GM18505 (cell line): Measurements from ENCODE around the gene MEGF8.
A peak's percentile ranks its signal among the peaks of the same experiment; 100 is the strongest.

Source experiments
- ATAC-seq: cut with Tn5 transposase; IDR thresholded peaks from one replicate; pipeline ENCODE4 v1.9.1; 2021; ENCODE audit not compliant: unreplicated experiment
- POLR2A ChIP-seq: IDR thresholded peaks from 4 replicates; pipeline ENCODE4 v1.6.1; 2011; ENCODE audit warnings: borderline replicate concordance; ENCODE audit not compliant: insufficient read depth, insufficient read length; ENCODE audit errors: extremely low read depth

MEGF8 gene, protein sequence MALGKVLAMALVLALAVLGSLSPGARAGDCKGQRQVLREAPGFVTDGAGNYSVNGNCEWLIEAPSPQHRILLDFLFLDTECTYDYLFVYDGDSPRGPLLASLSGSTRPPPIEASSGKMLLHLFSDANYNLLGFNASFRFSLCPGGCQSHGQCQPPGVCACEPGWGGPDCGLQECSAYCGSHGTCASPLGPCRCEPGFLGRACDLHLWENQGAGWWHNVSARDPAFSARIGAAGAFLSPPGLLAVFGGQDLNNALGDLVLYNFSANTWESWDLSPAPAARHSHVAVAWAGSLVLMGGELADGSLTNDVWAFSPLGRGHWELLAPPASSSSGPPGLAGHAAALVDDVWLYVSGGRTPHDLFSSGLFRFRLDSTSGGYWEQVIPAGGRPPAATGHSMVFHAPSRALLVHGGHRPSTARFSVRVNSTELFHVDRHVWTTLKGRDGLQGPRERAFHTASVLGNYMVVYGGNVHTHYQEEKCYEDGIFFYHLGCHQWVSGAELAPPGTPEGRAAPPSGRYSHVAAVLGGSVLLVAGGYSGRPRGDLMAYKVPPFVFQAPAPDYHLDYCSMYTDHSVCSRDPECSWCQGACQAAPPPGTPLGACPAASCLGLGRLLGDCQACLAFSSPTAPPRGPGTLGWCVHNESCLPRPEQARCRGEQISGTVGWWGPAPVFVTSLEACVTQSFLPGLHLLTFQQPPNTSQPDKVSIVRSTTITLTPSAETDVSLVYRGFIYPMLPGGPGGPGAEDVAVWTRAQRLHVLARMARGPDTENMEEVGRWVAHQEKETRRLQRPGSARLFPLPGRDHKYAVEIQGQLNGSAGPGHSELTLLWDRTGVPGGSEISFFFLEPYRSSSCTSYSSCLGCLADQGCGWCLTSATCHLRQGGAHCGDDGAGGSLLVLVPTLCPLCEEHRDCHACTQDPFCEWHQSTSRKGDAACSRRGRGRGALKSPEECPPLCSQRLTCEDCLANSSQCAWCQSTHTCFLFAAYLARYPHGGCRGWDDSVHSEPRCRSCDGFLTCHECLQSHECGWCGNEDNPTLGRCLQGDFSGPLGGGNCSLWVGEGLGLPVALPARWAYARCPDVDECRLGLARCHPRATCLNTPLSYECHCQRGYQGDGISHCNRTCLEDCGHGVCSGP (N-terminal part only)

DNA sequence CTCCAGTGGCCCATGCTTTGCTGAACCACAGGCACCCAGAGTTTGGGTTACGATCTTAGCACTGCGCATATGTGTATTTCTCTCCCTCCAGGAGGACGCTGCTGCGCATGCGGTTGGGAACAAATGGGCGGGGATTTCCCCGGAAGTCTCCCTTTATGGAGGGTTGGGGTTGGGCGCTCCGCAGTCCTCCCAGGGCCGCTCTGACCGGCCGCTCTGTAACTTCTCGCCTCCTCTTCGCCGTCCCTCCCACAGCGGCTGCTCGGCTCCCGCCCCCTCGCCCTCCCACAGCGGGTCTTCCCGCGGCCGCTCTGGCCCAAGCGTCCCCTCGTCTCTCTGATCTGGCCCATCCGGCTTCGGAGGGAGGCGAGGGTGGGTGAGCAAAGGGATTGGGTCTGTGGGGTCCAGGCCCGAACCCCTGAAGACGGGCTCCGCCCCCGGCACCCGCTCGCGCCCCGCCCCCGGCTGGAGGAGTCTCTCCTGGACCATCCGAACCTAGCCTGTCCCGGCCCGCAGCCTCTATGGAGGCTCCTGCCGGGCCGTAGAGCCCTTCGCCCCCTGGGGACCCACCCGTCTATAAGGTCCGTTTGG, at the start of gene MEGF8:
Gene MEGF8, plus strand, starts transcription at position 328 of the 588 bp plus-strand sequence. CDS start 609 bp downstream, outside the sequence.
- TF ChIP-seq POLR2A: peak; percentile 77
- ATAC-seq: peak; percentile 85

GRCh38 chr19:42276284-42276683, 49.2 kb upstream of the MEGF8 start:
- ATAC-seq: no peak
- TF ChIP-seq POLR2A: no peak

- no peak for TF ChIP-seq POLR2A
- no peak for ATAC-seq
These were observed 48.6 kb upstream of the MEGF8 start for GRCh38 chr19:42276821-42277220.

DNA sequence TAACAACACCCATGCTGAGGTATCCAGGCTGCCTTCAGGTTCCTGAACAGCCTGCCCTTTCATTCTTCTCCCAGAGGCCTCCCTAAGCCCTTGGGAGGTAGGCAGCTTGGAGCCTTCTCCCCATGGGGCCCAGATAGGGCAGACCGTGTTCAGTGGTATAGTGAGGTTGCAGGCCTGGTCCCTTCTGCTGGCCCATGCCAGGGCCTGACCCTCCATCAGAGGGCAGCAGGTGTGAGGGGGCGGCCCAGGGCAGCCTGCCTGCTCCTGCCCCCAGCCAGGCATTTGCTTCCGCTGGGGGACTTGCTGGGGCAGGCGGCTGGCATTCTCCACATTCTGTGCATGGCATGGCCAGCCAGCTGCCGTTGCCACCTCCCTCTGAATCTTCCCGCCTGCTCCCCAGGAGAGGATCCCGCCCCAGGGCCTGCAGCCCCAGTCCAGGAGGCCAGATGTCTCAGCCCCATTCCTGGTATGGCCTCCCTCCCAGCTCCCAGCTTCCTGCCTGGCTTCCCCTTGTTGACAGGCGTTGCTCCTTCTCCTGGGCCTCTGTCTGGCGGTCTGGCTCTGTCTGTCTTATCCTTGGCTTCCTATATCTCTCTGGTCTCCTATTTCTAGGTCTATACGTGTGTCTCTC, 47.5 kb upstream of the MEGF8 start:
- no peak for TF ChIP-seq POLR2A
- ATAC-seq: no peak

DNA sequence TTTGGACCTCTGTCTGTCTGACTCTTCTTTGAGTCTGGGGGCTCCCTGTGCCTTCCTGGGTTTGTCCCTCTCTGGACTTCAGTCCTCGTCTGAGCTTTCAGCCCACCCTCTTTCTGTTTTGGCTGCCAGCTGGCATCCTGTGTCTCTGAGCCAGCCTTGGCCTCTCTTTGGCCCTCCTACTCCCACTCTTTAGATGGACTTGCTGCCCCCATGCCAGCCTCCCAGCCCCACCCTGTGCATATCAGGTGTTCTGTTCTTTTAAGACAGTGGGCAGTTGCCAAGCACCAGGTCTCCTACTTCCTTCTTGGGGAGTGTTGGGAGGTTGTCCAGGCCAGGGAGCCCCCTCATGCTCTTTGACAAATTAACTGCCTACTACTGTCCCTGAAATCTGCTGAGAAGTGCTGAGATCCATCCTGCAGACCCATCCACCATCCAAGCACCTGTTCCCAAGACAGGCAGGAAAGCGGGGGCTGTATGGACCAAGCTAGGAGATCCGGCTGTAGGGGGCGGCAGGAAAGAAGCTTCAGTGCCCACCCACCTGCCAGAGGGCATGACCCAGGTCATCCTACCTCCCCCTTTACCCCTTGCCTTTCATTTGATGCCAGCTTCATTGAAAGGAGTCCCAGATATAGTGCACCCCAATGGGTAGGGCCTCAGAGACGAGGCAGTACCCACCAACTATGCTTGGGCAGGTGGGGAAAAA, 46.8 kb upstream of the MEGF8 start:
- no peak for TF ChIP-seq POLR2A
- ATAC-seq: no peak

GRCh38 chr19:42279155-42279901, 46.1 kb upstream of the MEGF8 start:
- TF ChIP-seq POLR2A: no peak
- ATAC-seq: no peak

- ATAC-seq: peak; percentile 20
- TF ChIP-seq POLR2A: peak; percentile 55
These were observed 45.3 kb upstream of the MEGF8 start for GRCh38 chr19:42279902-42280814.

DNA sequence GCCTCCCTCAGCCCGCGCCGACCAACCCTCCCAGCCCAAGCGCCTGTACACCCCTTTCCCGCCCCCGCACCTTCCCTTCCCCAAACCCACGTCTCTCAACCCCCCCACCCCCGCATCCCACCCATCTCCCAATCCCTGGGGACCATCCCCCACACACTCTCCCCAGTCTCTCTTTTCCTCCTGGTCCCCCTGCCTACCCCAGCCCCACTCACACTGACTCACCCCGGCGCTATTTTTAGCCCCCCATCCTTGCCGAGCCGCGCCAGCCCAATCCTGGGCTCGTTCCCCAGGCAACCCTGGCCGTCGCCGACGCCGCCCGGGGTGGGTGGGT, 44.7 kb upstream of the MEGF8 start:
- no peak for TF ChIP-seq POLR2A
- ATAC-seq: no peak

GRCh38 chr19:42281146-42281826, 44.1 kb upstream of the MEGF8 start:
- no peak for TF ChIP-seq POLR2A

More at GRCh38 chr19:42281146-42281826, 44.1 kb upstream of the MEGF8 start:
- no peak for ATAC-seq
